Activated CD4-positive, alpha-beta T cell treated with anti-CD3 and anti-CD28 coated beads, Interleukin-2, amount 50 U/mL, for 1 hour (primary cell): Measurements from ENCODE around the gene SYT15.
"Not testable (repeated sequence)": the region's sequence is repeated elsewhere in the genome, so short reads cannot be mapped to it uniquely, and the experiment has no call there.

ENCODE experiments used
- DNase-seq: peaks from one replicate; pipeline ENCODE4 v3.0.0-alpha.2; 2020

SYT15 gene

DNA sequence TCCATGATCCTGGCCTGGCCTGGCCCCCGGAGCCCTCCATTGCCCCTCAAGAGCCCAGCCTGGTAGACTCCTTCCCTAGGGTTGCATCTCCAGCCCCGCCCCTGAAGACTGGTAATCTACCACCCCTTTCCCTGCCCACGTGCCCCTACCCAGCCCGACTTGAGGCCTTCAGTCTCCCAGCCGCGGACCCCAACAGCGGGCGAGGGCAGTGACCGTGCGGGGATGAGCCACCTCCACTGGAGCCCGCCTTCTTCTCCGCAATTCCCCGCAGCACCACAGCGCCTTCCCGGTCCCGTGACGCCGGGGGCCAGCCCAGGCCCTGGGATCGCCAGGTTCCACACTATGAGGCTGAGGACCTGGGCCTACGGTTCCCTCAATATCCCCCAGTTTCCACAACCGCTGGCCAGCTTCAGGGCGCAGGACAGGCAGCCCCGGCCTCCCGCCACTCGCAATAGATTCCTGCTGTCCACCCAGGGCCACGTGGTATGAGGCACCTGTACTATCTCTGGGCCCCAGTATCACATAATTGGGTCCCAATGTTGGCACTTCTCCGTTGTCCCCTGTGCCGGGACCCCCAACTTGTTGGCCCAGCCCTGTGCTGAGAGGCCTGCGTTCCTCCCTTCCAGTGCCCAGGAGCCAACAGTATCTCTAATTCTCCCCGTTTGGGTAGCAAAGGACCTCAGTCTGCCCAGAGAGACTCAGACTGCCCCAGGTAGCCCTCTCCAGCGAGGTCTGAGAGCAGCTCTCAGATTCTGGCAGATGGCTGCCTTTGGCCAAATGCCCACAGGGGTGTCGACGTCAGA, 21.4 kb upstream of the SYT15 start:
- no peak for DNase-seq

DNA sequence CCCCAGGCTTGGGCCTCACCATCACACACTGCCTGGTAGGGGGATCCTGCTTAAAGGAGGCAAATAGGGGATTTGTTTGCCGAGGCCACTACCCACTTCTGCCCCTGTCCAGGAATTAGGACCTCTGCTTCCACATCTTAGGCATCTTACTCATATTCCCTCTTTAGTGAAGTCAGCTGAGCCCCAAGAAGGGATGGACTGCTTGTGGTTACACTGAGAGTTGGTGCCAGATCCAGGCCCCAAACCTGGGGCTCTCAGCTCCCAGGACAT, 20.9 kb upstream of the SYT15 start:
- no peak for DNase-seq

DNA sequence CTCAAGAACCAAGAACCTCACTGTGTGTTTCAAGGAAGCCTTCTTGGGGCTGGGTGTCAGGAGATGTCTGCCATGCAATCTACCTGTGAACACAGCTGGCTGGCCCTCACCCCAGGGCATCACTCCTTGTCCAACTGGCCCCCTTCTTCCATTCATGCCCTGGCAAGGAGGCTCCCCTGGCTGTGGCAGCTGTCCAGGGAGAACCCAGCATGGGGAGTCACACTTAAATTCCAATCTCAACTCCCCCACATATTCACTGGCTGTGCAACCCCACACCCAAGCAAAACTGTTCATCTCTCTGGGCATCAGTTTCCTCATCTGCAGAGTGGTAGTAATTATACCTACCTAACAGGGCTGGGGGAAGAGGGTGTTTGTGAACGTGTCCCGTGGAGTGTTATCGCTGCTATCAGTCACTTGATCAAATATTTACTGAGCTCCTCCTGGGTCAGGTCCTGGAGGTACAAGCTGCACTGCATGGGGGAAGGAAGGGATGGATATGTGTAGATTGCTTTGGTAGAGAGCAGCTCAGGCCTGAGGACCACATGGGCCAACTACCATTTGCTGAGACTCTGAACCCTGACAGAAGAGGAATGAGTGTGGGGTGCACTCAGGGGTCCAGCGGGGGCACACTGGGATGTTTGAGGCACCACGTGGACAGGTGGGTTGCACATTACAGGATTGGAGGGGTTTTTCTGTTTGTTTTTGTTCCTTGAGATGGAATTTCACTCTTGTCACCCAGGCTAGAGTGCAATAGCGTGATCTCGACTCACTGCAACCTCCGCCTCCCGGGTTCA, 20.3 kb upstream of the SYT15 start:
- no peak for DNase-seq

DNA sequence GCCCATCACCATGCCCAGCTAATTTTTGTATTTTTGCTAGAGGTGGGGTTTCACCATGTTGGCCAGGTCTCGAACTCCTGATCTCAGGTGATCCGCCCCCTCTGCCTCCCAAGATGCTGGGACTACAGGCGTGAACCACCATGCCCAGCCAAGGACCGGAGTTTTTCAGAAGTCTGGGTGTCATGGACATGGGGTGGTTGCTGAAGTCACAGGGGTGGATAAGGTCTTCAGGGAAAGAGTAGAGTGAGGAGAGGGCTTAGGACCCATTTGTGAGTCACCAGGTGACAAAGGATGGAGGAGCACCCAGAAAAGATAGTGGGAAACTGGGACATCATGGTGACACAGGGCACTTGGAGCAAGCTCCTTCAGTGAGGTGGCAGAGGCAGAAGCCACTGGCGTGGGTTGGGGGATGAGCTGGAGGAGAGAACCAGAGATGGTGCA, 19.7 kb upstream of the SYT15 start:
- no peak for DNase-seq

DNA sequence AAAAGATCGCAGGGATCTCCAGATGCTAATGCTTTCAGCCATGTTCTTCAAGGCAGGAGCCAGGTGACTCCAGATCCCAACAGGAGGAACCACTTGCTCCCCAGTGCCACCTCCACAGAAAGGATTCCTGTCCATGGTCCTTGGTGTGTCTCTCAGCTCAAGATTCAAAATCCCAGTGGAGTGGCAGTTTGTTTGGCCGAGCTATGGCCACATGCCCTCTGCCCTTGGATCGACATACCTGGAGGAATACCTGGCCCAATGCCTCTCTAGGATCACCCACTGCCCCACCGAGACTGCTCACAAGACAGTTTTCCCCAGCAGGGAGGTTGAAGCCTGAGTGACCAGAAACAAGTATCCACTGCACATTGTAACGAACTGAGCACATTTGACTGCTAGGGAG, 18.5 kb upstream of the SYT15 start:
- DNase-seq = no peak

DNA sequence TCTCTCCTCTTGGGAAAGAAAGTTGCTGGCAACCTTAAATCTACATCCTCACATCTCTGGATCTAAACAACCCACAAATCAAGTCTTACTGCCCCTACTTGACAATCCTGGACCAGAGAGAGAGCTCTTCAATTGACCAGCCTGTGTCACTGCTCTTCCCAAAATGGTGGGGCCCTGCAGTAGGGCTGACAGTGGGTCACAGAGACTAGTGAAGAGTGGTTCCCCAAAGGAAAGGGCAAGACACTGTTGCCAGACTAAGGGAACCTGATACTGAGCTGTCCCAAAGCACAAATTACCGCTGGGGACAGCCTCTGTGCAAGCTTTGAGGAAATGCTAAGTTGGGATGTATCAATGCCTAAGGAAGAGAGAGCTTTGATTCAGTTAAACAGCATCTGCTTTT, 18.0 kb upstream of the SYT15 start:
- no peak for DNase-seq

DNA sequence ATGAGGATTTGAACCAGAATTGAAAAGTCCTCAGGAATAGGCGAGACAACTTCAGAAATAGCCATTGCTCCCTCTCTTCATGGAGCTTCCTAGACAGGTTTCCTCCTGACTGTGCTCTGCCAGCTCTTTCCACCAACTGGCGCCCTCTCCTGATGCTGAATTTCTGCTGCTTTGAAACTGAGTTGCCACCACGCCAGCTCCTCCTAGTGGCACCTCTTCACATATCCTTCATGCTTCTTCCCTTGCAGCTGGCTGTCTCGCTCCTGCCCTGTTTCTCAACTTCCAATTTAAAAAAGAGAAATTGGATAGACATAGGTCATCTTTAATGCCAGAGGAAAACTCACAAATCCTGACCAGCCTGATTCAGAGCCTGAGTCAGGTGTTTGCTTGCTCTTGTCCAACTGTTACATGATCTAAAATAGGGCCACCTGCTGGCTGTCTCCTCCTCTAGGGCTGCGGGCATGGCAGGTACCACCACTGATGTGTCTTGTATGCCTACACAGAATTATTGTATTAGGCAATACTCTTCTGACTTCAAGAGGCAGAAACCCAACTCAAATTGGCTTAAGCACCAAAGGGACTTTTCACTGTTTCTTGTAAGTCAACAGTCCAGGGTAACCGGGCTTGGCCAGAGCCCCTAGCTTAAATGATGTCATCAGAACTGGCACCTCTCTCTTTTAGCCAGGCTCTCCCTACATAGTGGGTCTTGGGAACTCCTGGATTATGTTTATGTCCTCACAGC, 13.2 kb upstream of the SYT15 start:
- DNase-seq = peak; percentile 49

DNA sequence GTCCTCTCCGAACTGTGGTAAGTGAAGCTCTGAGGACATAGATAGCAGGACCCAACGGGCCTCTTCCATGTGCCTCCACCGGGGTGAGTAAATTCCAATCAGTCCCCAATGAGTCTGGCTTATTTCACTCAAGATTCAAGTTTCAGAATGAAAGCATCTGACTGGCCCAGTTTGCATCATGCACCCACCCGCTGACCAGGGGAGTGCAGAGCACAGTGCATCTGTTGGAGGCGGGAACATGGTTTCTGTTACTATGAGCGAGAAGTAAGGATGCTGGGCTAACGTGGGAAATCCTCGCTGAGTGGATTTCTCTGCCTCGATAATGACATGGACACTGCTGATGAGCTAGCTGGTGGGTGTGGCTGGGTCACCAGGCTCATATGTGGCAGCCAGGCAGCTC, 11.8 kb upstream of the SYT15 start:
- DNase-seq = not testable (repeated sequence)

DNA sequence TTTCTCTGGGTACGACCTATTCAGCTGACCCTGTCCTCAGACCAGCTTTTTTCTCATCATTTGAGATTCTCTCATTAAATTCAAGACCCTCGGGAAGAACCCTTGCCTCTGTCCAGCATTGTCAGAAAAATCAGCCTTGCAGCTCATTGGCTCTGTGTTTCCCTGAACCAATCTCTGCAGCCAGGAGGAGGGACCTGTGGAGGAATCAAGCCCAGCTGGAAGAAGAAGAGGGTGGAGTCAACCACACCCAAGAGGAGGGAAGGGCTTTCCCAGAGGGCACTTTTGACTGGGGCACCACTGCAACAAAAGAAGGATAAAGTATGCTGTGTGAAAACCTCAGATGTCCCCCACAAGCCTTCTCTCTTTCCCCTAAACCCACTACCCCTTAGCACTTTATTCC, 8.3 kb upstream of the SYT15 start:
- not testable (repeated sequence) for DNase-seq

DNA sequence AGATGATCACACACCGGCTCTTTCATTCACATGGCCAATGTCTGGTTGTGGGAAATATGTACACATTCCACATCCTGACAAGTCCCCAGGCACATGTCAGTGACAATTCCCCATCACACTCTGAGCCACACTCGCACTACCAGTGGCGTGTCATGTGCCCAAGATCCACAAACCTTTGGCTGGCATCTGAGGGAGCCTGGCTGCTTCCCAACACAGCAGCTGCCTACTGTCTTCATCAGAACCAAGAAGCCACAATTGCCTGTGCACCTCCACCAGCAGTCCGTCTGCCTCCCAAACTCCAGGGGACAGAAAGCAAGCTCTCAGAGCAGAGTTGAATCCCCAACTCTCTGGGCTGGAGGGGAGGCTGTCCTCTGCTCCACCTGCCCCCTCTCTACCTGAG, 6.2 kb upstream of the SYT15 start:
- DNase-seq = not testable (repeated sequence)

DNA sequence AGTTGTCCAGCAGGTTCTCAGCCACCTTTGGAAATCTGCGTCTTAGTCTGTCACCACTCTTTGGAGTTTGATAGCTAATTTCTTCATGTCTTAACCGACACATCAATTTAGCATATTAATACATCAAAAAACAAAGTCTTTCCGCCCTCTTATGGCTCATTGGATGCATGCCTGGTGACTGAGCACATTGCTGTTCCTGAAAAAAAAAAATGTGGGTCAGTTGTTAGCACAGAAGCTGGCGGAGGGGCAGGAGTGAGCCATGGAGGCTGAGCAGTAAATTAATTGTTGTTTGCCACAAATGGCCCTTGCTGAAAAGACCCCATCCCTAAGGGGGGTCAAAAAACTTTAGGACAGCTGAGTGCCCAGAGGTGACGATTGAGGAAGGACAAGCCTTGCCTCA, 5.6 kb upstream of the SYT15 start:
- DNase-seq = not testable (repeated sequence)

DNA sequence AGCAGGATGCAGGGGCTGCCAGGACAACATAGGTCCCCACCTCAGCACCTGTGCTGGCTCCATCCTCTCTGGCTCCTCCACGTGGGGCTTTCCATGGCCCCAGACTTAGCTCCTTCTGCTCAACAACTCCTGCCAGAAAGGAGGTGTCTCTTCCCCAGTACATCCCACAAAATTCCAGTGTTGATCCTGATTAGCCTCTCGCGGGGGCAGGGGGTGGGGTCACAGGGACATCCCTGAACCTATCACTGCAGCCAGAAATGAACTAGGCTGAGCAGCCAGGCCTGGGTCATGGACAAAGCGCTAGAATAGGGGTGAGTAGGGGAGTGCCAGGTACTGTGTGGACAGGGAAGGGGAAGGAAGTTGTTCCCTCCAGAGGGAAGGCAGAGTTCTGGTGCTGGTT, 5.0 kb upstream of the SYT15 start:
- DNase-seq = not testable (repeated sequence)

DNA sequence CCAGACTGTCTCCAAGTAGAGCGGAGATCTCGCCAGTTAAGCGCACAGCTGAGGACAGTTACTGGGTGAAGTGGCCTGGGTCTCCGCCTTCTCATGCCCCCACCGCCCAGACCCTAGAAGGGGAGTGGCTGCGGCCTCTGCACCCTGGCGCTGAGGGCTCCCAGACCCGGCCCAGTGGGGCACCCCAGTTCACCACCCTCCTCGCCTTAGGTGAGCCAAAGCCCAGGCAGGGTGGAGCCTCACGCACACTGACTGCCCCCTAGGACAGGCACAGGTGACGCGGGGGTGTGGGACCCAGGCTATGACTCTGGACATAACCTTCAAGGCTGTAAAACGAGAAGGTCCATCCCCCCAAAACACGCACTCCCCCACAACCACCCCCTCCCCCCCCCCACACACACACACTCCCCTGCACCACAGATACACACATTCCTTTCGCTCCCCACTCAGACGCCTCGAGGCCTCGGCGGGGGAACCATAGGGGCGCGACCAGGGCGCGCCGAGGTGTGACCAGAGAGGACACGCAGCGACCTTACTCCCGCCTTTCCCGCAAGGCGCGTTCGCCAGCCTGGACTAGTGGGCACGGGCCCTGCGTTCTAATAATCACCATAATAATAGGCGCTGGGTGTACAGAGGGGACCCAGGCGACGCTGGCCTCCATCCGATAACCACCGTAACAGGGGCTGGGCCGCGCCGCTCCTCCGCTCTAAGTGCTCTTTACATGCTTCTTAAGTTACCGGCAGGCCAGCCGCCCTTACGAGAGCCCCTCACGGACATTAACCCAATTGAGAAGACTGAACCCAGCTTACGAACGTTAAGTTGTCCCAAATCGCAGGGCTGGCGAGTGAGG, 1.1 kb upstream of the SYT15 start:
- not testable (repeated sequence) for DNase-seq

DNA sequence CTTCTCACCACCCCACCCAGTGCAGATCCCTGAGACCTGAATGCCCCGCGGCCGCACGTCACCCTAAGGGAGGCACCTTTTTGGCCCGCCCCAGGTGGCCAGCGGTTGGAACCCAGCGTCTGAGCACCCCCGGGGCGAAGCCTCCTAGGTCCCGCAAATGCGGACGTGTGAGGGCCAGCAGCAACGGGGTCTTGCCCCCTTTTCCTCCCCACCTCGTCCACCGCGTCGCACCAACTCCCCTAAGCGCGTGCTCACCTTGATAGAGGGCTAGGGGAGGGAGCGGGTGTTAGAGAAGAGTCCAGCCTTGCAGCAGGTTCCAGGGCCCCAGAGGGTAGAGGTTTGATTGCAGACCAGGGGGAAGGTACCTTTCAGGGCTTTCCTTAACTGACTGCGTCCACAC, 450 bp downstream of the SYT15 start:
- not testable (repeated sequence) for DNase-seq

DNA sequence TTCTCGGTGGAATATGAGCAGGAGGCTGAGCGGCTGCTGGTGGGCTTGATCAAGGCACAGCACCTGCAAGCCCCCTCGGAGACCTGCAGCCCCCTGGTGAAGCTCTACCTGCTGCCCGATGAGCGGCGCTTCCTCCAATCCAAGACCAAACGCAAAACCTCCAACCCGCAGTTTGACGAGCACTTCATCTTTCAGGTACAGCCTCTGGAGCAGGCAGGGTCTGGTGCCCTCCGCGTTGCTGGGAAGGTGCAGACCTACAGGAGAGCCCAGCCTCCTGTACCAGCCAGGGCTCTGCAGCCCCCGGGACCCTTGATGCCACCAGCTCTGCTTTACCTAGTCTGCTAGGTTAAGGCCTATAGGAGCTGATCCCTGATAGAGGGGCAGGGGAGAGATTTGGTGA, 3.1 kb downstream of the SYT15 start:
- DNase-seq = not testable (repeated sequence)

DNA sequence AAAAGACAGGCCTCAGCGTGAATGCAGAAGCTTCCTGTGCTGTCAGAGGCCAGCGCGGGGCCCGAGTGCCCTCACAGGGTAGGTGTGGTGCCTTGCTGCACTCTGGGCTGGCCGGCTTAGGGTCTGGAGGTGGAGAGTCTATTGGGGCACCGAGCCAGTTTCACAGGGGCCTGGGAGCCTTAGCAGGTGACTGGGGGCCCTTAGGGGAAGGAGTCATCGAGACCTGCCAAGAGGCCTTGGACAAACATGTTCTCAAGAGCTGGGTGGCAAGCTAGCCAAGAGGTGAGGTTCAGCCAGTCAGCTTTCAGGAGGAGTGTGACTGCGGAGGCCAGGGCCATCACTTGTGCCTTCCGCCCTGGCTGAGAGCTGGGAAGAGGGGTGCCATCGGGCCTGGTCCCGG, 3.6 kb downstream of the SYT15 start:
- DNase-seq = not testable (repeated sequence)

DNA sequence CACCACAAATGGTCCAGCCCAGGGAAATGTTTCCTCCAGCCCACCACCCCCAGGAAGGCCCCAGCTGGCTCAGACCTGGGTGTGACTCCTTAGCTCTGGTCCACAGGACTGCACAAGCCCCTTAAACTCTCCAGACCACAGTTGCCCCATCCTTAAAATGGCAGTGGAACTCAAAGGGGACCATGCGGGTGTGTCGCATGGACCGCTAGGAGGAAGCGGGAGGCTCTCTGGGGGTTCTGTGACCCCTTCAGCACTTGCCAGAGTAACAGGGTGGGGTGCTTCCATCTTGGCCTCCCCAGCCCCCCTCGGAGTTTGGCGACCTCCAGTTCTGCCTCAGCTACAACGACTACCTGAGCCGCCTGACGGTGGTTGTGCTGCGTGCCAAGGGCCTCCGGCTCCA, 5.3 kb downstream of the SYT15 start:
- not testable (repeated sequence) for DNase-seq

DNA sequence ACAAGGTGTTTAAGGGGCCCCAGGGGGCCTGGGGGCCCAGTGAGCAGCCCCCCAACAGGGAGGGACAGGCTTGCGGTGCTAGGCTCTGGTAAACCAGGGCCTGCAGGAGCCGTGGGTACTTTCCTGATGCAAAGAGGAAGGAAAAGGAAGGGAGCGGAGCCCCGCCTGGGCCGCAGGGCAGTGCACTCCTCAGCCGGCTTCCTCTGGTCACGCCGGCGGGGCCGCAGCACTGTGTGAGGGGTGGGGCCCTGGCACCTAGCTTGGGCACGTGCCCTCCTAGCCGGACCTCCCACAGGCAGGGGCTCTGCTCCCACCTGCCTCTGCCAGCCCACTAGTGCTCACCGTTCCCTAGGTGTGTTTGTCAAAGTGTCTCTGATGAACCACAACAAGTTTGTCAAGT, 6.3 kb downstream of the SYT15 start:
- DNase-seq = not testable (repeated sequence)

DNA sequence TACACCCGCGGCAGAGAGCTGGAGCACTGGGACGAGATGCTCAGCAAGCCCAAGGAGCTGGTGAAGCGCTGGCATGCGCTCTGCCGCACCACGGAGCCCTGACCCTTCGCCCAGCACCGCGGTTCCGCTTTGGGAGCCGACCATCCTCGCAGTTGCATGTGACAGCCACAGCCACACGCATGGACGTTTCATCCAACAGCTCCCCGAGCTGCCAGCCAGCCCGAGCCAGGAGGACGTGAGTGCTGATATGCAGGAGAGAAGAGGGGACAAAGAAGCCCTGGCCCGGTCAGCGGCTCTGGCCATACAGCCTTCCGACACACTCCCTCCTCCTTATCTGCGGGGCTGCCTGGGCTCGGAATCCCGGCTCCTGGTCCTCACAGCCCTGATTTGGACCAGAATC, 8.6 kb downstream of the SYT15 start:
- DNase-seq = not testable (repeated sequence)

DNA sequence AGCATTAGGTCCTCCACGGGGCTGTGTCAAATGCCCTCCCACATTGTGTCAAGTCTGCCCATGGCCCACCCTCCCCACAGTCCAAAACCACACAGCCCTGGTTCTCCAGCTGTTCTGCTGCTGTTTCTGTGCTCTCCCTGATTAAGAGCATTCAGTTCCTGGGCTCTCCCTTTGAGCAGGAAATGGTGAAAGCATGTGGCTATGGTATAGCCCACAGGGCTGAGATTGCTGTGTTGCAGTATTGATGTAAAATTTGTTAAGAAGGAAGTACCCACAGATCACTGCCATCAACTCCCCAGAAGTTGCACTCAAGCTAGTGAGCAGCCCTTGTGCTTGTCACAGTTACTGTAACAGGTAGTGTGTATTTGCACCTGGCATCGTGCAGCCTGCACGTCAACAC, 9.3 kb downstream of the SYT15 start:
- DNase-seq = not testable (repeated sequence)

DNA sequence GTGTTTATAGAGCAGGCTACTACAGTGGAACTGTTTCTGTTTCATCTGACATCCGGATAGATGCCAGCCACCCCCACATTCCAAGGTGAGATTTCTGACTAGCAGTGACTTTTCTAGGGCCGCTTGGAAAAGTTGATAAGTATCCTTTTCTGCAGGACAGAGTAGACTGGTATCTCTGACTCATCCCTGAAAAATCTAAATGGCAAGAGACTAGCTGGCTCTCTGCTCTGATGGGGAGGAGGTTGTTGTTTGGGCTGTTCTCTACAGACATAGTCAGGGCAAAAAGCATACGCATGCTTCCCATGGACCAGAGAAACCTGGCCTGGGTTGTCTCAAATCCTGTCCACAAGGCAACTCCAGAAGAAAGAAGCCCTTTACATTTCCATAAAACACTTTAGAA, 10.7 kb downstream of the SYT15 start:
- not testable (repeated sequence) for DNase-seq

DNA sequence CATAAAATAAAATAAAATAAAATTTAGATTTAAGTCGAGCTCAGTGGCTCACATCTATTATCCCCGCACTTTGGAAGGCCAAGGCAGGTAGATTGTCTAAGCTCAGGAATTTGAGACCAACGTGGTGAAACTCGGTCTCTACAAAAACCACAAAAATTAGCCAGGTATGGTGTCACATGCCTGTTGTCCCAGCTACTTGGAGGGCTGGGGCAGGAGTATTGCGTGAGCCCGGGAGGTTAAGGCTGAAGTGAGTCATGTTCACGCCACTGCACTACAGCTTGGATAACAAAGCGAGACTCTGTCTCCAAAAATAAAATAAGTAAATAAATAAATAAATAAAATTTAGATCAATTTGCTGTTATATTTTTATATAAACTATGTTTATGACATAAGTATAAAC, 12.1 kb downstream of the SYT15 start:
- DNase-seq = not testable (repeated sequence)

DNA sequence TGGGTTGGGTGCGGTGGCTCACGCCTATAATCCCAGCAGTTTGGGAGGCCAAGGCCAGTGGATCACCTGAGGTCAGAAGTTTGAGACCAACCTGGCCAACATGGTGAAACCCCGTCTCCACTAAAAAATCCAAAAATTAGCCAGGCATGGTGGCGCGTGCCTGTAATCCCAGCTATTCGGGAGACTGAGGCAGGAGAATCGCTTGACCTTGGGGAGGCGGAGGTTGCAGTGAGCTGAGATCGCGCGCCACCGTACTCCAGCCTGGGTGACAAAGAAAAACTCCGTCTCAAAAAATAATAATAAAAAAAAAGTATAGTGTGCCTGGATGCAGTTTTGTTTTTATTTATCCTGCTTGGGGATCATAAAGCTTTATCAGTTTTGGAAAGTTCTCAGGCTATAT, 14.4 kb downstream of the SYT15 start:
- DNase-seq = not testable (repeated sequence)
